PC-3 (cell line): ENCODE results near the gene PTPN1. TPM values are rescaled to one million over a fixed set of nuclear protein-coding genes. Genes with fewer than 3 reads are reported as not detected.

Experiments
- ATAC-seq: fragments of 200-7000 bp; cut with Tn5 transposase; 2 replicates; pipeline ENCODE4 v1.9.1; 2020; ENCODE audit warnings: mild to moderate bottlenecking, moderate library complexity
- BruUV-seq: library from RNA; stranded (reverse); fragments of 400-500 nt; replicated peaks from 2 replicates; lab custom pipeline; 2021; lab: Mats Ljungman, UMichigan
- CTCF ChIA-PET: fragments of 300-600 bp; sonication (Branson Sonifier 250); formaldehyde crosslinking; loops from one replicate; lab custom pipeline; 2022; ENCODE audit warnings: antibody characterized with exemption; lab: Charles Lee
- POLR2A ChIA-PET: fragments of 300-600 bp; sonication (Branson Sonifier 250); formaldehyde crosslinking; loops from one replicate; lab custom pipeline; 2022; ENCODE audit warnings: antibody characterized with exemption; ENCODE audit not compliant: unreplicated experiment; lab: Charles Lee
- DNase-seq: peaks from one replicate; pipeline ENCODE4 v3.0.0-alpha.2; 2015
- H2AFZ ChIP-seq: fragments of 300-600 bp; sonication (generic); 2 replicates; pipeline ENCODE4 v1.6.0; 2016; ENCODE audit warnings: antibody characterized with exemption, low read length
- H3F3A ChIP-seq: fragments of 300-600 bp; sonication (generic); one replicate; pipeline ENCODE4 v1.6.0; 2017; ENCODE audit warnings: antibody characterized with exemption, low read length, control low read depth, mild to moderate bottlenecking; ENCODE audit not compliant: unreplicated experiment
- H3K27ac ChIP-seq: fragments of 300-600 bp; sonication (generic); 2 replicates; pipeline ENCODE4 v1.5.1; 2016; ENCODE audit warnings: mild to moderate bottlenecking, low read length
- H3K27me3 ChIP-seq: fragments of 300-600 bp; sonication (generic); 2 replicates; pipeline ENCODE4 v1.6.1; 2016; ENCODE audit warnings: low read length, mixed read lengths
- H3K36me3 ChIP-seq: fragments of 300-600 bp; sonication (generic); 2 replicates; pipeline ENCODE4 v1.6.1; 2016; ENCODE audit warnings: low read depth, mixed run types, low read length, mixed read lengths
- H3K4me1 ChIP-seq: fragments of 300-600 bp; sonication (generic); 2 replicates; pipeline ENCODE4 v1.5.1; 2016; ENCODE audit warnings: low read length; ENCODE audit not compliant: insufficient read depth
- H3K4me2 ChIP-seq: fragments of 300-600 bp; sonication (generic); 2 replicates; pipeline ENCODE4 v1.6.0; 2016; ENCODE audit warnings: low read length
- H3K4me3 ChIP-seq: fragments of 300-600 bp; sonication (generic); 2 replicates; pipeline ENCODE4 v1.5.1; 2016; ENCODE audit warnings: mild to moderate bottlenecking, low read length, mixed read lengths
- H3K79me2 ChIP-seq: fragments of 300-600 bp; sonication (generic); 2 replicates; pipeline ENCODE4 v1.6.1; 2017; ENCODE audit warnings: low read length, mixed read lengths
- H3K9ac ChIP-seq: fragments of 300-600 bp; sonication (generic); 2 replicates; pipeline ENCODE4 v1.6.0; 2016; ENCODE audit warnings: mild to moderate bottlenecking, low read length
- H3K9me2 ChIP-seq: fragments of 300-600 bp; sonication (generic); replicated peaks from 2 replicates; pipeline ENCODE4 v1.6.1; 2016; ENCODE audit warnings: mixed run types, low read length, mixed read lengths
- H3K9me3 ChIP-seq: fragments of 300-600 bp; sonication (generic); 2 replicates; pipeline ENCODE4 v1.6.1; 2016; ENCODE audit warnings: low read length, mixed read lengths
- H4K20me1 ChIP-seq: fragments of 300-600 bp; sonication (generic); 2 replicates; pipeline ENCODE4 v1.6.1; 2016; ENCODE audit warnings: low read length, mixed read lengths
- EZH2 ChIP-seq: fragments of 300-600 bp; sonication (generic); IDR thresholded peaks from one replicate; pipeline ENCODE4 v1.6.1; 2017; ENCODE audit warnings: antibody characterized with exemption, mild to moderate bottlenecking, low read length; ENCODE audit not compliant: unreplicated experiment
- EZH2phosphoT487 ChIP-seq: fragments of 300-600 bp; sonication (generic); IDR thresholded peaks from 2 replicates; pipeline ENCODE4 v1.6.1; 2018; ENCODE audit warnings: mild to moderate bottlenecking, antibody characterized with exemption, low read length, borderline replicate concordance
- intact Hi-C: fragments of 100-400 bp; cut with micrococcal nuclease; formaldehyde crosslinking; loops from 2 replicates; pipeline ENCODE4 v1.9.0; 2023
- total RNA-seq: library from RNA; depleted of rRNA; stranded (reverse); fragments of >200 nt; gene quantifications from 2 replicates; pipeline ENCODE4 v1.2.3, GENCODE V29; 2014
- TF ChIP-seq, protein P1 (sequence below): fragments of 300-600 bp; sonication (generic); conservative IDR thresholded peaks from 2 replicates; pipeline ENCODE4 v1.5.1; 2017; ENCODE audit warnings: antibody characterized with exemption, low read depth, mild to moderate bottlenecking, low read length

PTPN1 gene
- total RNA-seq, 1 experiment from 2014 or later, result 47.7 TPM

DNA sequence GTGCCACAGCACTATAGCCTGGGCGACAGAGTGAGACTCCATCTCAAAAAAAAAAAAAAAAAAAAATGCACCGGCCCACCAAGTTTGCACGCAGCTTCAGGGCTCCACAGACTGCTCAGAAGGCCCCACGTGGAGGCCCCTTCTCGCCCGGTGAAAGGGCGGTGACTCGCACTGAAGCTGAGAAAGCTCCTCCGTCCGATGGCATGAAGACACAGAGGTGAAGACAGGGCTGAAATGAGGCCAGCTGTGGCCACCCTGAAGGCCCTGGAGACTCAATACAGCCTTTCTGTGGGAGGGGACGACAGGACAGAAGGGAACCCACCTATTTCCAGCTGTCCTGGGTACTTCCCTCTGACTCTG is 84.0 kb downstream of the PTPN1 start:
- no peak overlapping the region for H3K9ac ChIP-seq
- no peaks in the 10 kb centered on the region for H3K9me3 ChIP-seq
- ChIA-PET CTCF (no interaction called here), POLR2A (no interaction called here)
- no peak overlapping the region for H3K4me3 ChIP-seq
- TF ChIP-seq EZH2phosphoT487, result no peak
- ATAC-seq, result no peak
- no peaks in the 10 kb centered on the region for H4K20me1 ChIP-seq
- BruUV-seq, result no TSS peak
- H3K27me3 ChIP-seq, result no peaks in the 10 kb centered on the region
- H3K27ac ChIP-seq, result no peak overlapping the region
- no peaks in the 10 kb centered on the region for H3K4me1 ChIP-seq
- H3K79me2 ChIP-seq, result no peaks in the 10 kb centered on the region
- intact Hi-C loops, result no loop called here
- no peak overlapping the region for H2AFZ ChIP-seq
- no peak for DNase-seq
- no peak overlapping the region for H3K4me2 ChIP-seq
- H3K9me2 ChIP-seq, result no peaks in the 10 kb centered on the region
- H3K36me3 ChIP-seq, result no peaks in the 10 kb centered on the region
- H3F3A ChIP-seq, result no peaks in the 10 kb centered on the region

DNA sequence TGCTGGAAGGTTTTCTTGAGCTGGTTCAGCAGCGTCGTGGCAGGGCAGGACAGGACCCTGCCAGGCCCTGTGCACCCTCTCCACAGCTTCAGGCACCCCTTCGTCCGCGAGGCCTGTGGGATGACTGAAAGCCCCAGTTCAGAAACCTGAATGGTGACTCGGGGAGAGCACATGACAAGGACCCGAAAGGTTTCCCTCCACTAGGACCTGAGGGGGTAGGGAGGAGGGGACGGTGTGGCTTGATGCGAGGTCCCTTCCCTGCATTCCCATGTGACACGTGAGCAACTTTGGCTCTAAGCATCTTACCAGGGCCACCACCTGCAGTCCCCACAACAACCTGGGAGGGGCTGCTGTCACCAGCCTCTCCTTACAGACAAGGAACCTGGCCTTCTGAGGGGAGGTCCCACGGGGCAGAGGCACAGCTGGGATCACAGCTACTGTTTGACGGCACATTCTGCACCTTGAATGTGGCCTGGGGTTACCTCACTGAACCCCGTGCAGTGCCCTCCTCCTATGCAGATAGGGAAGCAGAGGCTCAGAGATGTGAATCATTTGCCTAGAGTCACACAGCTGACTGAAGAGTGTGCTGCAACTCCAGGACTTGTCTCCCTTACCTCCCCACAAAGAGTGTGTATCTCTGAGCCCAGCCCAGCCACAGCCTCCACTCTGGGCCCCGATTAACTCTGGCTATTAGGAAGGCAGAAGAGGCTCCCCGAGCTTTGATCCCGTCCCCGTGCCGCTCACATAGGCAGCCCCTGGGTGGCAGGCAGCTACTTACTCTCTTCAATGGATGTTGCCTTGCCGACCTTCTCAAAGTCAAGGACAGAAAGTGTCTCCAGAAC is 84.6 kb downstream of the PTPN1 start:
- intact Hi-C loops, result no loop called here
- CTCF ChIA-PET, result interaction anchor here (0.9 kb wide), 1 partner anchor 154 kb away, joined by 3 read pairs; no protein-coding TSS in a partner anchor

DNA sequence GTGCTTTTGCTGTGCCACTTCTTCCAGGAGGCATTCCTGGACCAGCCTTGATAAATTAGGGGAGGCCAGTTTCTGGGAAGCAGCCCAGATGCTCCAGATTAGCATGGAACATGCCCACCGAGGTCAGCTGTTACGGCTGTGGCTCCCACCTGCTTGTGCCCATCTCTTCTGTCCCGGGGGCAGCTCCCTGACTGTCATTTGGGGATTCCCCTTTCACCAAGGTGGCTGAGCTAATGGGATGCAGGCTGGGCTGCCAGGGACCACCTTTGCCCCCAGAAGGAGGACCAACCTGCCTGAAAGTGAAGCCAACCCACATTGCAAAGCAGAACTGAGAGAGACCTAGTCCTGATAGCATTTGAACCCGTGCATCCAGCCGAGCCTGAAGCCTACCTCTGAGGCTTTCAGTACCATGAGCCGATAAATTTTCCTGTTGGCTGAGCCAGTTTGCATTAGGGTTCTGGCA is 85.3 kb downstream of the PTPN1 start:
- DNase-seq, result no peak
- intact Hi-C loops, result no loop called here
- ChIA-PET POLR2A (no interaction called here), CTCF (interaction anchor here (0.9 kb wide), 1 partner anchor 154 kb away, joined by 3 read pairs; no protein-coding TSS in a partner anchor)
- H3K27ac ChIP-seq, result no peak overlapping the region
- no peak for ATAC-seq
- H3K36me3 ChIP-seq, result no peaks in the 10 kb centered on the region
- H2AFZ ChIP-seq, result no peak overlapping the region
- H3F3A ChIP-seq, result no peaks in the 10 kb centered on the region
- no peaks in the 10 kb centered on the region for H4K20me1 ChIP-seq
- H3K79me2 ChIP-seq, result no peaks in the 10 kb centered on the region
- no peaks in the 10 kb centered on the region for H3K27me3 ChIP-seq
- no peaks in the 10 kb centered on the region for H3K4me1 ChIP-seq
- no peak overlapping the region for H3K9ac ChIP-seq
- H3K4me2 ChIP-seq, result no peak overlapping the region
- BruUV-seq, result no TSS peak
- H3K4me3 ChIP-seq, result no peak overlapping the region
- no peak for TF ChIP-seq EZH2phosphoT487
- TF ChIP-seq, protein P1, sequence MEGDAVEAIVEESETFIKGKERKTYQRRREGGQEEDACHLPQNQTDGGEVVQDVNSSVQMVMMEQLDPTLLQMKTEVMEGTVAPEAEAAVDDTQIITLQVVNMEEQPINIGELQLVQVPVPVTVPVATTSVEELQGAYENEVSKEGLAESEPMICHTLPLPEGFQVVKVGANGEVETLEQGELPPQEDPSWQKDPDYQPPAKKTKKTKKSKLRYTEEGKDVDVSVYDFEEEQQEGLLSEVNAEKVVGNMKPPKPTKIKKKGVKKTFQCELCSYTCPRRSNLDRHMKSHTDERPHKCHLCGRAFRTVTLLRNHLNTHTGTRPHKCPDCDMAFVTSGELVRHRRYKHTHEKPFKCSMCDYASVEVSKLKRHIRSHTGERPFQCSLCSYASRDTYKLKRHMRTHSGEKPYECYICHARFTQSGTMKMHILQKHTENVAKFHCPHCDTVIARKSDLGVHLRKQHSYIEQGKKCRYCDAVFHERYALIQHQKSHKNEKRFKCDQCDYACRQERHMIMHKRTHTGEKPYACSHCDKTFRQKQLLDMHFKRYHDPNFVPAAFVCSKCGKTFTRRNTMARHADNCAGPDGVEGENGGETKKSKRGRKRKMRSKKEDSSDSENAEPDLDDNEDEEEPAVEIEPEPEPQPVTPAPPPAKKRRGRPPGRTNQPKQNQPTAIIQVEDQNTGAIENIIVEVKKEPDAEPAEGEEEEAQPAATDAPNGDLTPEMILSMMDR, result no peak
- TF ChIP-seq EZH2, result no peak
- no peaks in the 10 kb centered on the region for H3K9me3 ChIP-seq
- no peaks in the 10 kb centered on the region for H3K9me2 ChIP-seq

More for the DNA sequence above, 84.6 kb downstream of the PTPN1 start:
- DNase-seq, result no peak
- Histone ChIP-seq H3K9me2 (no peaks in the 10 kb centered on the region), H3K9me3 (no peaks in the 10 kb centered on the region), H3K27me3 (no peaks in the 10 kb centered on the region), H3K4me2 (no peak overlapping the region), H4K20me1 (no peaks in the 10 kb centered on the region), H3K9ac (no peak overlapping the region), H3K79me2 (no peaks in the 10 kb centered on the region), H3K27ac (no peak overlapping the region), H3F3A (no peaks in the 10 kb centered on the region), H3K4me3 (no peak overlapping the region), H3K36me3 (no peaks in the 10 kb centered on the region), H3K4me1 (no peaks in the 10 kb centered on the region), H2AFZ (no peak overlapping the region)
- BruUV-seq, result no TSS peak
- peak; percentile 14 for ATAC-seq
- POLR2A ChIA-PET, result no interaction called here
- TF ChIP-seq EZH2 (no peak), EZH2phosphoT487 (no peak)
- TF ChIP-seq, protein P1, result no peak
